B cell (primary cell): ENCODE results near the gene MAB21L3. TPM values are rescaled to one million over a fixed set of nuclear protein-coding genes. Genes with fewer than 3 reads are reported as not detected.

Experiments
- ATAC-seq: fragments of 200-7000 bp; cut with Tn5 transposase; one replicate; pipeline ENCODE4 v1.10.0; 2021; ENCODE audit warnings: low read depth, mild to moderate bottlenecking, moderate number of reproducible peaks, moderate library complexity
- CTCF ChIA-PET: fragments of 350-600 bp; sonication (Branson Sonifier 250); formaldehyde crosslinking; loops from one replicate; lab custom pipeline; 2021; ENCODE audit warnings: antibody characterized with exemption, inconsistent platforms; lab: Charles Lee
- POLR2A ChIA-PET: fragments of 350-600 bp; sonication (Branson Sonifier 250); formaldehyde crosslinking; loops from one replicate; lab custom pipeline; 2021; ENCODE audit warnings: antibody characterized with exemption; lab: Charles Lee
- DNase-seq: peaks from one replicate; pipeline ENCODE4 v3.0.0; 2013
- H2AFZ ChIP-seq: 2 replicates; pipeline ENCODE4 v1.6.1; 2012; ENCODE audit warnings: mild to moderate bottlenecking, low read depth, low read length; ENCODE audit not compliant: insufficient read depth, poor library complexity, severe bottlenecking
- H3K27ac ChIP-seq, 2 donors: 1 replicate in 1 of 2; 2 replicates in 1 of 2; pipeline ENCODE4 v1.5.1; 2012 to 2013; ENCODE audit warnings: low read length in 2 of 2, mild to moderate bottlenecking in 2 of 2, moderate library complexity in 1 of 2
- H3K27me3 ChIP-seq, 4 experiments: fragments of 200-600 bp in 1 of 4; sonication (generic) in 1 of 4; replicated peaks in 1 of 4; 1 replicate in 2 of 4; 2 replicates in 2 of 4; pipeline versions ENCODE4 v1.6.1 to v1.7.0; 2013 to 2016; ENCODE audit warnings: low read length in 3 of 4, mild to moderate bottlenecking in 2 of 4, mixed read lengths in 1 of 4, moderate library complexity in 1 of 4; ENCODE audit not compliant: insufficient read depth in 4 of 4, control insufficient read depth in 3 of 4; ENCODE audit errors: control extremely low read depth in 1 of 4
- H3K36me3 ChIP-seq, 2 experiments: replicated peaks in 1 of 2; 1 replicate in 1 of 2; 2 replicates in 1 of 2; pipeline versions ENCODE4 v1.6.1 to v1.7.1; 2013; ENCODE audit warnings: low read length in 1 of 2; ENCODE audit not compliant: insufficient read depth in 2 of 2, control insufficient read depth in 1 of 2; ENCODE audit errors: control extremely low read depth in 1 of 2, extremely low read depth in 1 of 2
- H3K4me1 ChIP-seq, 2 donors: fragments of 200-600 bp in 1 of 2; sonication (generic) in 1 of 2; 1 replicate in 1 of 2; 2 replicates in 1 of 2; pipeline versions ENCODE4 v1.5.1 to v1.6.1; 2013 to 2017; ENCODE audit warnings: low read length in 2 of 2; ENCODE audit not compliant: control insufficient read depth in 2 of 2, insufficient read depth in 2 of 2
- H3K4me2 ChIP-seq: replicated peaks from 2 replicates; pipeline ENCODE3; 2012; ENCODE audit warnings: mild to moderate bottlenecking, low read depth, low read length; ENCODE audit not compliant: poor library complexity, severe bottlenecking
- H3K4me3 ChIP-seq, 5 experiments: fragments of 200-600 bp in 1 of 5; sonication (generic) in 1 of 5; 1 replicate in 3 of 5; 2 replicates in 2 of 5; pipeline versions ENCODE4 v1.5.1 to v1.7.0; 2011 to 2016; ENCODE audit warnings: low read length in 4 of 5, mild to moderate bottlenecking in 4 of 5, low read depth in 2 of 5, control low read depth in 1 of 5, moderate library complexity in 1 of 5; ENCODE audit not compliant: insufficient read depth in 1 of 5; ENCODE audit errors: control extremely low read depth in 1 of 5, extremely low read depth in 1 of 5
- H3K79me2 ChIP-seq: fragments of 200-600 bp; sonication (generic); one replicate; pipeline ENCODE4 v1.6.0; 2016; ENCODE audit warnings: low read length; ENCODE audit not compliant: control insufficient read depth, insufficient read depth
- H3K9ac ChIP-seq: fragments of 200-600 bp; sonication (generic); 2 replicates; pipeline ENCODE4 v1.6.1; 2017; ENCODE audit warnings: mild to moderate bottlenecking, low read length, moderate library complexity
- H3K9me3 ChIP-seq, 3 donors: one replicate each; pipeline versions ENCODE4 v1.6.1 to v1.7.1; 2013; ENCODE audit warnings: low read length in 2 of 3; ENCODE audit not compliant: control insufficient read depth in 2 of 3, insufficient read depth in 1 of 3; ENCODE audit errors: control extremely low read depth in 1 of 3
- H4K20me1 ChIP-seq: 2 replicates; pipeline ENCODE4 v1.6.0; 2012; ENCODE audit warnings: mild to moderate bottlenecking, low read length; ENCODE audit not compliant: insufficient read depth, control insufficient read depth, poor library complexity, severe bottlenecking
- H3K27ac Mint-ChIP-seq: one replicate; pipeline ENCODE4 v1.8.0; 2021; ENCODE audit warnings: mixed read lengths
- H3K27me3 Mint-ChIP-seq: one replicate; pipeline ENCODE4 v1.8.0; 2021; ENCODE audit warnings: mixed read lengths
- H3K4me1 Mint-ChIP-seq: one replicate; pipeline ENCODE4 v1.8.0; 2021; ENCODE audit warnings: mixed read lengths
- H3K4me3 Mint-ChIP-seq: one replicate; pipeline ENCODE4 v1.8.0; 2021; ENCODE audit warnings: mixed read lengths
- H3K9me3 Mint-ChIP-seq: one replicate; pipeline ENCODE4 v1.8.0; 2022; ENCODE audit warnings: mixed read lengths; ENCODE audit not compliant: insufficient read depth
- CTCF ChIP-seq: fragments of 200-600 bp; IDR thresholded peaks from one replicate; pipeline ENCODE4 v1.8.0; 2022; ENCODE audit warnings: antibody characterized with exemption, mild to moderate bottlenecking
- EZH2 ChIP-seq: IDR thresholded peaks from 2 replicates; pipeline ENCODE4 v1.6.1; 2012; ENCODE audit warnings: borderline replicate concordance, low read depth, mild to moderate bottlenecking, moderate library complexity, low read length; ENCODE audit not compliant: insufficient read depth, poor library complexity, severe bottlenecking
- WGBS: methylation state at CpG from one replicate; pipeline ENCODE4 v1.1.5; 2013; ENCODE audit warnings: missing lambda C conversion rate; ENCODE audit not compliant: insufficient coverage; 5-methylcytosine and 5-hydroxymethylcytosine counted together
- intact Hi-C: fragments of 100-400 bp; cut with micrococcal nuclease; formaldehyde crosslinking; loops from one replicate; pipeline ENCODE4 v1.10.0; 2022
- polyA plus RNA-seq: library from polyadenylated mRNA; depleted of rRNA; stranded (reverse); fragments of >200 nt; gene quantifications from 2 replicates; pipeline ENCODE4 v1.2.3, GENCODE V29; 2012
- total RNA-seq, 2 donors: library from RNA; stranded (reverse); fragments of 120-200 nt in 1 of 2; gene quantifications; 1 replicate in 1 of 2; 2 replicates in 1 of 2; pipeline versions ENCODE4 v1.2.3 to v1.2.4, GENCODE V29; 2013 to 2022

Gene MAB21L3
- total and polyA plus RNA-seq, 2 donors (not counting 1 experiment from before 2014, with no cell fraction given) = not detected

GRCh38 chr1:116166655-116167054 is 55.5 kb downstream of the MAB21L3 start:
- intact Hi-C loops = loop anchor here (5.0 kb wide), 1 partner anchor 206 kb away; the partner anchor contains the start of gene ATP1A1
- ATAC-seq (no peak), DNase-seq (no peak)
- WGBS = 97% methylated on average over 3 of the region's 4 CpGs
- Histone ChIP-seq H3K4me1 (peaks cover 15 to 16% of the 10 kb centered on the region in 2 donors), H3K9me3 (no peaks in the 10 kb centered on the region), H3K9ac (no peak overlapping the region), H2AFZ (no peak overlapping the region), H3K27me3 (peaks cover 0 to 12% (median 2%) of the 10 kb centered on the region in 4 experiments), H3K4me2 (no peak overlapping the region), H4K20me1 (no peaks in the 10 kb centered on the region), H3K79me2 (no peaks in the 10 kb centered on the region), H3K36me3 (no peaks in the 10 kb centered on the region), H3K27ac (no peak overlapping the region), H3K4me3 (no peak overlapping the region)
- Mint-ChIP-seq H3K27me3 (peaks cover 19% of the 10 kb centered on the region), H3K4me3 (no peak overlapping the region), H3K9me3 (no peaks in the 10 kb centered on the region), H3K27ac (no peak overlapping the region), H3K4me1 (peaks cover 16% of the 10 kb centered on the region)
- ChIA-PET CTCF (interaction anchor here (1.5 to 2.3 kb wide), 4 partner anchors 14 to 319 kb away, joined by 4 to 12 read pairs (median 4); no protein-coding TSS in a partner anchor), POLR2A (no interaction called here)
- TF ChIP-seq CTCF (no peak), EZH2 (no peak)

- no peaks in the 10 kb centered on the region for H3K9me3 Mint-ChIP-seq
- H2AFZ ChIP-seq = peak overlapping the region; percentile 95
- no peaks in the 10 kb centered on the region for H3K79me2 ChIP-seq
- intact Hi-C loops = loop anchor here (1.0 to 5.0 kb wide), 4 partner anchors 15 to 251 kb away; partner anchors contain the start of gene ATP1A1
- H4K20me1 ChIP-seq = no peaks in the 10 kb centered on the region
- peak overlapping the region; percentile 74 for H3K27ac Mint-ChIP-seq
- H3K4me3 Mint-ChIP-seq = peak overlapping the region; percentile 85
- H3K36me3 ChIP-seq = no peaks in the 10 kb centered on the region
- DNase-seq (peak; percentile 16), ATAC-seq (peak; percentile 18)
- peaks cover 16% of the 10 kb centered on the region for H3K4me1 Mint-ChIP-seq
- H3K27me3 Mint-ChIP-seq = peaks cover 24% of the 10 kb centered on the region
- peak overlapping the region; percentile 93 for H3K4me2 ChIP-seq
- H3K27ac ChIP-seq = peak overlapping the region in 1 of 2 donors; percentile 4
- ChIA-PET CTCF (interaction anchor here (1.5 to 2.3 kb wide), 4 partner anchors 10 to 317 kb away, joined by 3 to 12 read pairs (median 6); no protein-coding TSS in a partner anchor), POLR2A (no interaction called here)
- peaks cover 15 to 16% of the 10 kb centered on the region in 2 donors for H3K4me1 ChIP-seq
- no peak for TF ChIP-seq EZH2
- TF ChIP-seq CTCF = no peak
- 35% methylated on average over 35 of the region's 35 CpGs for WGBS
- H3K4me3 ChIP-seq = peak overlapping the region in 4 of 5 experiments; percentile 43 to 62 (median 54)
- H3K9ac ChIP-seq = peak overlapping the region; percentile 57
- H3K27me3 ChIP-seq = peaks cover 0 to 15% (median 2%) of the 10 kb centered on the region in 4 experiments
- H3K9me3 ChIP-seq = no peaks in the 10 kb centered on the region
Measured at GRCh38 chr1:116167625-116168276, 56.6 kb downstream of the MAB21L3 start.
